Right ventricle myocardium inferior (tissue), 1 donor: Measurements from ENCODE around the gene RUFY3. TPM values are rescaled to one million over a fixed set of nuclear protein-coding genes. Genes with fewer than 3 reads are reported as not detected.
"Not testable (repeated sequence)": the region's sequence is repeated elsewhere in the genome, so short reads cannot be mapped to it uniquely, and the experiment has no call there.

Experiments
- ATAC-seq: fragments of 200-7000 bp; cut with Tn5 transposase; one replicate; pipeline ENCODE4 v1.9.1; 2020; ENCODE audit warnings: mild to moderate bottlenecking, moderate library complexity
- DNase-seq: peaks from one replicate; pipeline ENCODE4 v3.0.0; 2021; ENCODE audit errors: missing footprints
- intact Hi-C: fragments of 100-400 bp; cut with DNase I; formaldehyde crosslinking; loops from one replicate; pipeline ENCODE4 v1.11.0; 2022
- total RNA-seq: library from RNA; stranded (reverse); fragmentation: NEBNext Ultra II Directional; extraction: Animal tissue kit (Norgen Biotek cat#: 25700); gene quantifications from one replicate; pipeline ENCODE4 v1.2.1, GENCODE V29; 2021
- donor health status: DM: no; HTN: yes; CAD: no; lungs with severe emphysema.

Gene RUFY3
- total RNA-seq, 1 donor from 2014 or later = 23.0 TPM

- DNase-seq, ATAC-seq, intact Hi-C loops: not testable (repeated sequence)
Observed at GRCh38 chr4:70726515-70726914, 4.8 kb downstream of the RUFY3 start.

GRCh38 chr4:70728091-70728490 lies 6.3 kb downstream of the RUFY3 start:
- no peak for DNase-seq
- intact Hi-C loops = no loop called here
- ATAC-seq = no peak

GRCh38 chr4:70732878-70733277 lies 11.1 kb downstream of the RUFY3 start:
- DNase-seq, intact Hi-C loops, ATAC-seq: not testable (repeated sequence)

GRCh38 chr4:70734168-70734954 lies 12.6 kb downstream of the RUFY3 start:
- intact Hi-C loops = no loop called here
- no peak for DNase-seq
- peak; percentile 79 for ATAC-seq

GRCh38 chr4:70734971-70735370 lies 13.2 kb downstream of the RUFY3 start:
- intact Hi-C loops = no loop called here
- DNase-seq = no peak
- ATAC-seq = peak; percentile 33

- DNase-seq, intact Hi-C loops: not testable (repeated sequence)
- peak; percentile 60 for ATAC-seq
Observed at GRCh38 chr4:70735915-70736314, 14.2 kb downstream of the RUFY3 start.

- DNase-seq (no peak), ATAC-seq (no peak)
- intact Hi-C loops = no loop called here
Observed at GRCh38 chr4:70737006-70737405, 15.2 kb downstream of the RUFY3 start.

- ATAC-seq (no peak), DNase-seq (no peak)
- intact Hi-C loops = no loop called here
Observed at GRCh38 chr4:70737409-70737808, 15.6 kb downstream of the RUFY3 start.

- intact Hi-C loops = no loop called here
- DNase-seq = no peak
- ATAC-seq = no peak
Observed at GRCh38 chr4:70739496-70740337, 18.0 kb downstream of the RUFY3 start.

- intact Hi-C loops = no loop called here
- no peak for ATAC-seq
- no peak for DNase-seq
Observed at GRCh38 chr4:70741867-70742658, 20.3 kb downstream of the RUFY3 start.

- intact Hi-C loops = no loop called here
- DNase-seq (no peak), ATAC-seq (no peak)
Observed at GRCh38 chr4:70743731-70744130, 22.0 kb downstream of the RUFY3 start.

GRCh38 chr4:70746179-70746839 lies 24.5 kb downstream of the RUFY3 start:
- DNase-seq (no peak), ATAC-seq (no peak)
- intact Hi-C loops = no loop called here

- ATAC-seq (no peak), DNase-seq (no peak)
- intact Hi-C loops = no loop called here
Observed at GRCh38 chr4:70747874-70748273, 26.1 kb downstream of the RUFY3 start.

- ATAC-seq (no peak), DNase-seq (no peak)
- intact Hi-C loops = no loop called here
Observed at GRCh38 chr4:70749313-70749712, 27.5 kb downstream of the RUFY3 start.

GRCh38 chr4:70752236-70752635 lies 30.5 kb downstream of the RUFY3 start:
- ATAC-seq = no peak
- no peak for DNase-seq
- intact Hi-C loops = no loop called here

- no peak for DNase-seq
- no peak for ATAC-seq
- intact Hi-C loops = no loop called here
Observed at GRCh38 chr4:70753630-70754029, 31.9 kb downstream of the RUFY3 start.

- intact Hi-C loops = no loop called here
- ATAC-seq = no peak
- no peak for DNase-seq
Observed at GRCh38 chr4:70754470-70754869, 32.7 kb downstream of the RUFY3 start.

GRCh38 chr4:70754990-70755688 lies 33.4 kb downstream of the RUFY3 start:
- DNase-seq (no peak), ATAC-seq (no peak)
- intact Hi-C loops = no loop called here
